ENCODE data around the gene ST3GAL6. TPM values are rescaled to one million over a fixed set of nuclear protein-coding genes. Genes with fewer than 3 reads are reported as not detected.
A peak's percentile ranks its signal among the peaks of the same experiment; 100 is the strongest.

Gene ST3GAL6
- total RNA-seq, 1 donor from 2014 or later = 52.5 TPM

DNA sequence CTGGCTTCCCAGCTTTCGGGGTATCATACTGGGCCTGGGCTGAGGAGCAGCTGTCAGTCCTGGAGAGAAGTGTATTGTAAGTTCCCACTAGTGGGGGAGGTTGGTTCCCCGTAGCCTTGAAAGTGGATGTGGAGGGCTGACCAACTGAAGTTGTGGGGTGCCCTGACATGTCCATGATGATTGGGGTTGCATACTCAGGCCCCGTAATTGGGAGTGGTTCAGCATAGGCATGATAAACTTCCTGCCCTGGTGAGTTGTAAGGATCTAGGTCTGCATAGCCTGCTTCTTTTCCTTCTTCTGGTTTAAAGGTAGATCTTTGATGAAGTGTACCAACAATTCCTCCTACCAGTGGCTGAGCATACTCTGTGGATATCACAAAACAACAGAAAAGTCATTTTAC is 36.3 kb downstream of the ST3GAL6 start:
- no peak for TF ChIP-seq CTCF (IDR thresholded peaks at IDR 0.05; ENCODE audit: borderline replicate concordance)
- intact Hi-C loops (cut with micrococcal nuclease) = loop anchor here (5.0 kb wide), 1 partner anchor 197 kb away; no protein-coding TSS in a partner anchor
- peaks cover 39% of the 10 kb centered on the region for H3K36me3 ChIP-seq

GRCh38 chr3:98800401-98800800 is 37.3 kb downstream of the ST3GAL6 start:
- Histone ChIP-seq H3K4me1 (no peaks in the 10 kb centered on the region), H3K9me3 (replicated peaks) (no peaks in the 10 kb centered on the region), H3K27ac (replicated peaks) (no peak overlapping the region), H3K27me3 (ENCODE audit: low read depth) (no peaks in the 10 kb centered on the region), H3K4me3 (no peak overlapping the region), H3K36me3 (peaks cover 42% of the 10 kb centered on the region)
- no peak for DNase-seq
- no peak for TF ChIP-seq CTCF (IDR thresholded peaks at IDR 0.05; ENCODE audit: borderline replicate concordance)
- intact Hi-C loops (cut with micrococcal nuclease) = no loop called here

More for the DNA sequence above, 36.3 kb downstream of the ST3GAL6 start:
- Histone ChIP-seq H3K4me1 (no peaks in the 10 kb centered on the region), H3K4me3 (no peak overlapping the region), H3K27ac (replicated peaks) (no peak overlapping the region), H3K27me3 (ENCODE audit: low read depth) (no peaks in the 10 kb centered on the region), H3K9me3 (replicated peaks) (no peaks in the 10 kb centered on the region)
- no peak for DNase-seq

DNA sequence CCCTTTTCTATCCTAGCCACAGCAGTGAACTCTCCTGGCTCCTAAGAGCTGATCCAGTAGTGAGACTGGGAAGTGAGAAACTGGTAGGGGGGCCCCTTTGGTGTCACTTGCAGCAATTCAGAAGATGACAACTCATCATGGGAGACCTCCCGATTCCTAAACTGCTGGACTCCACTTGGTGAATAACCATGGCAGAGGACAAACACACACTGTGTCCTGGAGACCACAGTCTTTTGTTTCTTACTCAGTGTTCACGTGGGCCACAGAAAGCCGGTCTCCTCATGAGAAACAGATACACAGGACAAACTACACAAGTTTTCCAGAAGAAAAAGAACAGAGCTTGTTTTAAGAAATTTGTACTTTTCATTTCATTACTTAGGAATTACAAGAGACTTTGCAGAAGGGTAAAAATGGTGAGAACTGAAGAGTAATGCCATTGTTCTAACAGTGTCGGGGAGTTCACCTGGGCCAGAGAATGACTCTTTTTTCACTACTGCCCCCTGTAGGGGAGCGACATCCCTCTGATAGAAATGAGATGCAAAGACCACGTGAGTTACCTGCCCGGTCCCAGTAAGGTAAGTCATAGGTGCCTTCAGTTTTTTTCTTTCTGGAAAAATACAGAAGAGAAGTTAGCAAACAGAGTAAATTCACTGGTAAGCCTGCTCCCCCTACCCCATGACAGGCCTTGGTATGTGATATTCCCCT is 38.1 kb downstream of the ST3GAL6 start:
- peak; percentile 40 for TF ChIP-seq CTCF (IDR thresholded peaks at IDR 0.05; ENCODE audit: borderline replicate concordance)
- Histone ChIP-seq H3K4me1 (no peaks in the 10 kb centered on the region), H3K36me3 (peaks cover 43% of the 10 kb centered on the region), H3K4me3 (no peak overlapping the region), H3K27ac (replicated peaks) (no peak overlapping the region), H3K9me3 (replicated peaks) (no peaks in the 10 kb centered on the region), H3K27me3 (ENCODE audit: low read depth) (no peaks in the 10 kb centered on the region)
- intact Hi-C loops (cut with micrococcal nuclease) = no loop called here
- no peak for DNase-seq

- no peaks in the 10 kb centered on the region for H3K27me3 ChIP-seq (ENCODE audit: low read depth)
- H3K4me3 ChIP-seq = no peak overlapping the region
- H3K27ac ChIP-seq (replicated peaks) = no peak overlapping the region
- intact Hi-C loops (cut with micrococcal nuclease) = no loop called here
- no peaks in the 10 kb centered on the region for H3K9me3 ChIP-seq (replicated peaks)
- peaks cover 12% of the 10 kb centered on the region for H3K4me1 ChIP-seq
- DNase-seq = no peak
- no peak for TF ChIP-seq CTCF (IDR thresholded peaks at IDR 0.05; ENCODE audit: borderline replicate concordance)
- peaks cover 57% of the 10 kb centered on the region for H3K36me3 ChIP-seq
Measured at GRCh38 chr3:98805571-98805970, 42.4 kb downstream of the ST3GAL6 start.

GRCh38 chr3:98806521-98806920 is 43.4 kb downstream of the ST3GAL6 start:
- no peak for DNase-seq
- intact Hi-C loops (cut with micrococcal nuclease) = no loop called here
- Histone ChIP-seq H3K36me3 (peaks cover 56% of the 10 kb centered on the region), H3K9me3 (replicated peaks) (no peaks in the 10 kb centered on the region), H3K4me3 (no peak overlapping the region), H3K27me3 (ENCODE audit: low read depth) (no peaks in the 10 kb centered on the region), H3K27ac (replicated peaks) (no peak overlapping the region), H3K4me1 (peaks cover 12% of the 10 kb centered on the region)
- no peak for TF ChIP-seq CTCF (IDR thresholded peaks at IDR 0.05; ENCODE audit: borderline replicate concordance)

Data from left ventricle myocardium inferior (tissue), 1 donor.